Small intestine (tissue), 7 donors: Measurements from ENCODE around the gene NEK5. TPM values are rescaled to one million over a fixed set of nuclear protein-coding genes. Genes with fewer than 3 reads are reported as not detected.

Source experiments
- DNase-seq, 2 donors: peaks; one replicate each; pipeline versions ENCODE4 v3.0.0 to v3.0.0-alpha.2; 2013
- FAIRE-seq: peaks from 2 replicates; lab custom pipeline; 2012; peaks lifted over from hg19 to GRCh38; lab: Jason Lieb, UNC
- H3K27ac ChIP-seq, 3 donors: one replicate each; pipeline ENCODE4 v1.5.1; 2013; ENCODE audit warnings: low read length in 2 of 3, mild to moderate bottlenecking in 2 of 3, control low read depth in 1 of 3, inconsistent platforms in 1 of 3, low read depth in 1 of 3, moderate library complexity in 1 of 3
- H3K27me3 ChIP-seq, 3 donors: one replicate each; pipeline ENCODE4 v1.6.1; 2013; ENCODE audit warnings: low read length in 3 of 3, inconsistent platforms in 1 of 3; ENCODE audit not compliant: control insufficient read depth in 3 of 3, insufficient read depth in 3 of 3
- H3K36me3 ChIP-seq, 3 donors: one replicate each; pipeline ENCODE4 v1.6.1; 2013; ENCODE audit warnings: low read length in 3 of 3, inconsistent platforms in 1 of 3, low read depth in 1 of 3, mild to moderate bottlenecking in 1 of 3, moderate library complexity in 1 of 3; ENCODE audit not compliant: control insufficient read depth in 3 of 3, insufficient read depth in 2 of 3
- H3K4me1 ChIP-seq, 3 donors: one replicate each; pipeline ENCODE4 v1.6.1; 2013; ENCODE audit warnings: low read length in 2 of 3, inconsistent platforms in 1 of 3, low read depth in 1 of 3, mild to moderate bottlenecking in 1 of 3, moderate library complexity in 1 of 3; ENCODE audit not compliant: control insufficient read depth in 3 of 3, insufficient read depth in 2 of 3
- H3K4me3 ChIP-seq, 3 donors: one replicate each; pipeline ENCODE4 v1.5.1; 2013; ENCODE audit warnings: low read length in 3 of 3, control low read depth in 1 of 3, inconsistent platforms in 1 of 3, low read depth in 1 of 3, mild to moderate bottlenecking in 1 of 3, moderate library complexity in 1 of 3
- H3K9me3 ChIP-seq, 2 donors: one replicate each; pipeline ENCODE4 v1.6.1; 2013; ENCODE audit warnings: low read depth in 1 of 2, low read length in 1 of 2; ENCODE audit not compliant: control insufficient read depth in 2 of 2, insufficient read depth in 1 of 2
- WGBS, 3 donors: extraction: QIAGEN DNeasy Blood & Tissue Kit; methylation state at CpG; one replicate each; pipeline ENCODE4 v1.1.7; 2013; 5-methylcytosine and 5-hydroxymethylcytosine counted together
- polyA plus RNA-seq, 4 donors: library from polyadenylated mRNA; stranded (reverse) in 3 of 4; unstranded in 1 of 4; fragments of 200-250 nt in 3 of 4; fragments of 120-200 nt in 1 of 4; gene quantifications; one replicate each; pipeline versions ENCODE4 v1.2.1 to v1.2.3, GENCODE V29; 2013
- donor health status: healthy with polysubstance abuse.
- donor health status: control.
- donor health status: control.
- donor health status: Bipolar disorder and iron deficiency.
- donor health status: healthy.

NEK5 gene
- polyA plus RNA-seq, 4 donors = 0.19 to 1.4 TPM; not detected in 2

DNA sequence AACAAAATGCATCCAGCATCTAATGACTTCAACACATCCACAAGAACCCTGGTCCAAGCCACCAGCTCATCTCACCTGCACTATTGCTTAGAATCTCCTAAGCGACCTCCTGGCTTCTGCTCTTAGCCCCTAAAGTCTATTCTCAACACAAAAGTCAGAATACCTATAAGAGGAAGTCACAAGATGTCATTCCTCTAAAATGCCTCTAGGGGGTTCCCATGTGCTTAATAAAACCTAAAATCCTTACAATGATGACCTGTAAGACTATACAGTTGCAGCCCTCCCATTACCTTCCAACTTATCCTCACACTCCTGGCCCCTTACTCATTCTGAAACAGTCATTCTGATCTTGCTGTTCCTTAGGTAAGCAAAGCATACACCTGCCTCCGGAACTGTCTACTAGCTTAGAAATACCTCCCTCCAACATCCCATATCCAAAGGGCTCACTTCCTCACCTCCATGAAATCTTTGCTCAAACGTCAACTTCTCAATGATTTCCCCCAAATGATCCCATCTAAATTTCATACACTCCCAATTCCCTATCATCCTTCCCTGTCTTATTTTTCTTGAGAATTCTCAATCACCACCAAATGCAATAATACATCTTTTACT lies 127.6 kb downstream of the NEK5 start:
- H3K4me1 ChIP-seq = peaks cover 8 to 83% (median 11%) of the 10 kb centered on the region in 3 donors
- 45 to 46% (median 46%) methylated on average over 3 of the region's 3 CpGs for WGBS, 3 donors
- H3K27ac ChIP-seq = no peak overlapping the region
- peaks cover 0 to 8% (median 2%) of the 10 kb centered on the region in 3 donors for H3K36me3 ChIP-seq
- H3K9me3 ChIP-seq = no peaks in the 10 kb centered on the region
- DNase-seq (peak in 1 of 2 donors; percentile 49), FAIRE-seq (no peak)
- no peaks in the 10 kb centered on the region for H3K27me3 ChIP-seq
- no peak overlapping the region for H3K4me3 ChIP-seq

DNA sequence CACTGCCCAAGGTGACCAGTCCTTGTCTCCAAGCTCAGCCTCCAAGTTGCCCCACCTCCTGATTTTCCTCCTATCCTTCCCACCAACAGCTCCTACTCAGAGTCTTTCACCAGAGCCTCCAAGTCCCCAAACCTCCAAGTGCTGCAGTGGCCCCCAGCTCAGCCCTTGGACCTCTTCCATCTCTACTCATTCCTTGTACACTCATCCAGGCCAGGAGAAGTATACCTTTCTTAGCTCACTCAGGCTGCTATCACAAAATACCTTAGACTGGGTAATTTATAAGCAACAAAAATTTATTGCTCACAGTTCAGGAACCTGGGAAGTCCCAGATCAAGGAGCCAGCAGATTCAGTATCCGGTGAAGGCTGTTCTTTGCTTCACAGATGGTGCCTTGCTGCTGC lies 129.0 kb downstream of the NEK5 start:
- H3K4me3 ChIP-seq = no peak overlapping the region
- WGBS, 3 donors = 7 to 55% (median 29%) methylated on average over 1 of the region's 1 CpG

DNA sequence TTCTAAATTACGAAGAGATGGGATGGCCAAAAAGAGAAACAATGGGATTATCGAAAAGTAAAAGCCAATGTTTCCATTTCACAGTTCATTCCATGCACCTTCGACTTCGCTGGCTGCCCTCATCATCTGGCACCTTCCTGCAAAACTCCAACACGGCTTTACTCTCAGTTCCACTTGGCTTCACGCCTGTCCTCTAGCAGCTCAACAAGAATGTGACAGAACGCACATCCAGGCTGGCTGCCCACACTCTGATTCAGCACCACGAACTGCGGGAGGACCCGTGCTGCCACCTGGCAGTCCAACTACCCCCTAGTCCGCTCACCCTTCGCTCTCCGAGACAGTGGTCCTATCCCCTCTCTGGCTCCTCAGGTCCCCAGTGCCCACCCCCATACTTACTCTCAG lies 129.4 kb downstream of the NEK5 start:
- Histone ChIP-seq H3K27ac (peak overlapping the region in 2 of 3 donors; percentile 11 to 79), H3K36me3 (peaks cover 0 to 10% (median 2%) of the 10 kb centered on the region in 3 donors), H3K27me3 (no peaks in the 10 kb centered on the region), H3K9me3 (no peaks in the 10 kb centered on the region), H3K4me1 (peaks cover 8 to 84% (median 11%) of the 10 kb centered on the region in 3 donors), H3K4me3 (no peak overlapping the region)
- FAIRE-seq (no peak), DNase-seq (no peak)
- 72 to 82% (median 77%) methylated on average over 13 of the region's 13 CpGs for WGBS, 3 donors

More for the DNA sequence above, 129.0 kb downstream of the NEK5 start:
- Histone ChIP-seq H3K27ac (peak overlapping the region in 1 of 3 donors; percentile 79), H3K4me1 (peaks cover 8 to 87% (median 11%) of the 10 kb centered on the region in 3 donors), H3K36me3 (peaks cover 0 to 10% (median 2%) of the 10 kb centered on the region in 3 donors), H3K9me3 (no peaks in the 10 kb centered on the region), H3K27me3 (no peaks in the 10 kb centered on the region)
- FAIRE-seq = no peak
- DNase-seq = peak in 1 of 2 donors; percentile 42

- WGBS, 3 donors = 51 to 60% (median 54%) methylated on average over 6 of the region's 6 CpGs
- Histone ChIP-seq H3K27me3 (no peaks in the 10 kb centered on the region), H3K27ac (peak overlapping the region in 2 of 3 donors; percentile 11 to 79), H3K9me3 (no peaks in the 10 kb centered on the region), H3K36me3 (peaks cover 0 to 10% (median 2%) of the 10 kb centered on the region in 3 donors), H3K4me1 (peaks cover 8 to 79% (median 11%) of the 10 kb centered on the region in 3 donors), H3K4me3 (no peak overlapping the region)
- FAIRE-seq (no peak), DNase-seq (no peak)
Measured at GRCh38 chr13:51998723-51999509, 130.0 kb downstream of the NEK5 start.

DNA sequence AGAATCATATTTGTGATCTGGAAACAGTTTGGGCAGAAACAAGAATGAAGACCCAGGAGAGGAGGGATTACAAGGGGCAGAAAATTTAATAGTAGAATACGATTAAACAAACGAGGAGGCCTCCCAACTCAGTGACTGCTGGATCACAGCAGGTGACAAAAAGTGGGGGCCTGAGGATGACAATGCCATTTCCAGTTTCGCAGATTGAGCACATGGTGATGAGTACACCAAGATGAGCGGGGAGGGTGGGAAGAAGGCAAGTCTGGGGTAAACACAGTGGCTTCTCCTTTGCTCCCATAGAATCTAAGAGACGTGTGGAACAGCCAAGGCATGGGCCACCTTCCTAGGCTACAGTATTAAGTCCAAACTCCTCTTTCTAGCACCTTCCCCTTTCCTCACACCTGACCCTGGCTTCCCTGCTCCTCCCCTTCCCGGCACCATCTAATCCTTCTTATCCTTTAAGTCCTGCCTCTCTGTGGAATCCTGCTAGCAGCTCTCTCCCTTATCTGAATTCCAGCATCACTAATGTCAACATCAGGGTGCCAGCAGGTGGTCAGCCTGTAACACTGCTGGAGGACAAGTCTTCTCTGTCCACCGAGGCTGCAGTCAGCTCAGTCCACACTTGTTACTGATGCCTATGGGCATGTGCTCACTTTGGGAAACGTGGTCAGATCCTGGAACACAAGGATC lies 131.1 kb downstream of the NEK5 start:
- Histone ChIP-seq H3K27me3 (no peaks in the 10 kb centered on the region), H3K4me1 (peaks cover 5 to 69% (median 11%) of the 10 kb centered on the region in 3 donors), H3K27ac (peak overlapping the region in 1 of 3 donors; percentile 79), H3K36me3 (peaks cover 0 to 8% (median 2%) of the 10 kb centered on the region in 3 donors), H3K9me3 (no peaks in the 10 kb centered on the region), H3K4me3 (no peak overlapping the region)
- 48 to 65% (median 57%) methylated on average over 8 of the region's 8 CpGs for WGBS, 3 donors
- peak; percentile 74 to 76 for DNase-seq
- FAIRE-seq = no peak

DNA sequence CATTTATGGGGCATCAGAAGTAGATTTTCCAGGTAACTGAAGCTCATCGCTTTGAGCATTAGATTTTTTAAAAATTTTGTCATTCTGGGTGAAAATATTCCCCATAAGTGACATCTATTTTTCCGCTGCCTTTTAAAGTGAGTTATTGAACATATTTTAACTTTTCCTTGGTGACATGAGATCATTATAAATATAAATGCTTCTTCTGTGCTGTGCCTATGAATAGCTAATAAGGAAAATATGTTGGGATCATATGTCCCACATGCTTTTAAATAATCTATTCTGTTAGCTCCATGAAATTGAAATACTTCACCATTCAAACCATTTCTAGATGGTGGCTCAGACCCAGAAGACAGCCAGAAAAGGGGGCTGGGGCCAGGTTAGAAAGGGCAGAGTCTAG lies 131.7 kb downstream of the NEK5 start:
- Histone ChIP-seq H3K27ac (peak overlapping the region in 1 of 3 donors; percentile 79), H3K4me3 (no peak overlapping the region), H3K9me3 (no peaks in the 10 kb centered on the region), H3K27me3 (no peaks in the 10 kb centered on the region), H3K4me1 (peaks cover 5 to 66% (median 11%) of the 10 kb centered on the region in 3 donors), H3K36me3 (peaks cover 0 to 8% (median 2%) of the 10 kb centered on the region in 3 donors)
- FAIRE-seq (no peak), DNase-seq (no peak)
- WGBS, 3 donors = 93 to 95% (median 94%) methylated on average over 2 of the region's 2 CpGs

DNA sequence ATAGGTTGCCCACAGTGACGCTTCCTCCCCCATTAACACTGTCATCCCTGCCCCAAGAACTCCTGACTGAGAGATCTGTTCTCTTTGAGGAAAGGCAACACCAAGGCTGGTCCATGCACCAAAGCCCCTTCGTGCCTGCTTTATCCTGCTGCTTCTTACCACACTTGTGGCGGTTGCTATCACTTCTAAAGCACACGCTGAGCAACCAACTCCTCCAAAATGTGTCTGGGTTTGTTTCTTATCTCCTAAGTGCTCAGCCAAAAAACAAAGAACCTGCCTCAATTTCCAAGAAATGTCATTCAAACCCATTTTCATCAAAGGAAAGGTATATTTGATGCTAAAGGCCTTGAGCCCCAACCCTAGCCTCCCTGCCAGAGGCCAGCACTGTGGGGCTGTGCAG lies 132.2 kb downstream of the NEK5 start:
- no peaks in the 10 kb centered on the region for H3K9me3 ChIP-seq
- H3K4me3 ChIP-seq = no peak overlapping the region
- no peak for DNase-seq
- peaks cover 0 to 8% (median 2%) of the 10 kb centered on the region in 3 donors for H3K36me3 ChIP-seq
- no peaks in the 10 kb centered on the region for H3K27me3 ChIP-seq
- peaks cover 5 to 63% (median 11%) of the 10 kb centered on the region in 3 donors for H3K4me1 ChIP-seq
- FAIRE-seq = no peak
- peak overlapping the region in 2 of 3 donors; percentile 27 to 79 for H3K27ac ChIP-seq
- WGBS, 3 donors = 86 to 92% (median 89%) methylated on average over 4 of the region's 4 CpGs
